ENCODE data around the gene ITPRID1. TPM values are rescaled to one million over a fixed set of nuclear protein-coding genes. Genes with fewer than 3 reads are reported as not detected.

The ITPRID1 gene
- total RNA-seq, 1 donor from 2014 or later = not detected

GRCh38 chr7:31494421-31494820 is 19.5 kb upstream of the ITPRID1 start:
- no peak for DNase-seq (ENCODE audit: low read depth, low spot score)
- Mint-ChIP-seq H3K27ac (ENCODE audit: unreplicated experiment) (no peak overlapping the region), H3K9me3 (peaks cover 2% of the 10 kb centered on the region), H3K36me3 (ENCODE audit: low read depth) (no peaks in the 10 kb centered on the region), H3K27me3 (ENCODE audit: low read depth) (no peaks in the 10 kb centered on the region), H3K4me3 (no peak overlapping the region), H3K4me1 (peaks cover 17% of the 10 kb centered on the region)
- TF ChIP-seq CTCF (conservative IDR thresholded peaks at IDR 0.05) = no peak

- Mint-ChIP-seq H3K27ac (ENCODE audit: unreplicated experiment) (no peak overlapping the region), H3K36me3 (ENCODE audit: low read depth) (no peaks in the 10 kb centered on the region), H3K9me3 (peaks cover 2% of the 10 kb centered on the region), H3K4me3 (no peak overlapping the region), H3K27me3 (ENCODE audit: low read depth) (no peaks in the 10 kb centered on the region), H3K4me1 (peaks cover 17% of the 10 kb centered on the region)
- no peak for DNase-seq (ENCODE audit: low read depth, low spot score)
- no peak for TF ChIP-seq CTCF (conservative IDR thresholded peaks at IDR 0.05)
Observed at GRCh38 chr7:31495653-31496052, 18.2 kb upstream of the ITPRID1 start.

- peaks cover 17% of the 10 kb centered on the region for H3K4me1 Mint-ChIP-seq
- no peak for TF ChIP-seq CTCF (conservative IDR thresholded peaks at IDR 0.05)
- no peak overlapping the region for H3K4me3 Mint-ChIP-seq
- no peak overlapping the region for H3K27ac Mint-ChIP-seq (ENCODE audit: unreplicated experiment)
- peaks cover 2% of the 10 kb centered on the region for H3K9me3 Mint-ChIP-seq
- no peaks in the 10 kb centered on the region for H3K27me3 Mint-ChIP-seq (ENCODE audit: low read depth)
- H3K36me3 Mint-ChIP-seq (ENCODE audit: low read depth) = no peaks in the 10 kb centered on the region
- DNase-seq (ENCODE audit: low read depth, low spot score) = no peak
Observed at GRCh38 chr7:31497516-31497915, 16.4 kb upstream of the ITPRID1 start.

GRCh38 chr7:31500656-31501055 is 13.2 kb upstream of the ITPRID1 start:
- no peaks in the 10 kb centered on the region for H3K4me1 Mint-ChIP-seq
- no peaks in the 10 kb centered on the region for H3K36me3 Mint-ChIP-seq (ENCODE audit: low read depth)
- H3K9me3 Mint-ChIP-seq = no peaks in the 10 kb centered on the region
- no peak overlapping the region for H3K27ac Mint-ChIP-seq (ENCODE audit: unreplicated experiment)
- no peaks in the 10 kb centered on the region for H3K27me3 Mint-ChIP-seq (ENCODE audit: low read depth)
- TF ChIP-seq CTCF (conservative IDR thresholded peaks at IDR 0.05) = no peak
- no peak for DNase-seq (ENCODE audit: low read depth, low spot score)
- no peak overlapping the region for H3K4me3 Mint-ChIP-seq

- Mint-ChIP-seq H3K27ac (ENCODE audit: unreplicated experiment) (no peak overlapping the region), H3K36me3 (ENCODE audit: low read depth) (peaks cover 6% of the 10 kb centered on the region), H3K27me3 (ENCODE audit: low read depth) (no peaks in the 10 kb centered on the region), H3K4me3 (no peak overlapping the region), H3K4me1 (peaks cover 11% of the 10 kb centered on the region), H3K9me3 (peaks cover 12% of the 10 kb centered on the region)
- no peak for TF ChIP-seq CTCF (conservative IDR thresholded peaks at IDR 0.05)
- no peak for DNase-seq (ENCODE audit: low read depth, low spot score)
Observed at GRCh38 chr7:31508823-31509222, 5.1 kb upstream of the ITPRID1 start.

- Mint-ChIP-seq H3K4me3 (no peak overlapping the region), H3K4me1 (peaks cover 11% of the 10 kb centered on the region), H3K27me3 (ENCODE audit: low read depth) (no peaks in the 10 kb centered on the region), H3K27ac (ENCODE audit: unreplicated experiment) (peak overlapping the region; percentile 39), H3K36me3 (ENCODE audit: low read depth) (peaks cover 7% of the 10 kb centered on the region), H3K9me3 (peaks cover 11% of the 10 kb centered on the region)
- no peak for TF ChIP-seq CTCF (conservative IDR thresholded peaks at IDR 0.05)
- DNase-seq (ENCODE audit: low read depth, low spot score) = no peak
Observed at GRCh38 chr7:31512166-31512565, 1.7 kb upstream of the ITPRID1 start.

Data from neural crest cell (in vitro differentiated cells).